ENCODE results near the gene YIPF2.

- TF ChIP-seq EZH2phosphoT487 (IDR thresholded peaks at IDR 0.05; ENCODE audit: low read depth) (no peak), CTCF (IDR thresholded peaks at IDR 0.05; ENCODE audit: low read depth, low read length) (no peak)
Measured at GRCh38 chr19:10921910-10922637, 6.4 kb downstream of the YIPF2 start.

All from OCI-LY3 (cell line).